ENCODE data around the gene ZNF211.

Gene ZNF211

GRCh38 chr19:57643734-57644133 is 10.8 kb downstream of the ZNF211 start:
- peaks cover 49 to 60% (median 54%) of the 10 kb centered on the region in 11 experiments for H3K36me3 ChIP-seq
- H3K27ac ChIP-seq, result no peak overlapping the region
- peaks cover 49 to 58% (median 53%) of the 10 kb centered on the region in 11 experiments for H3K9me3 ChIP-seq (replicated peaks in 1 of 11)

DNA sequence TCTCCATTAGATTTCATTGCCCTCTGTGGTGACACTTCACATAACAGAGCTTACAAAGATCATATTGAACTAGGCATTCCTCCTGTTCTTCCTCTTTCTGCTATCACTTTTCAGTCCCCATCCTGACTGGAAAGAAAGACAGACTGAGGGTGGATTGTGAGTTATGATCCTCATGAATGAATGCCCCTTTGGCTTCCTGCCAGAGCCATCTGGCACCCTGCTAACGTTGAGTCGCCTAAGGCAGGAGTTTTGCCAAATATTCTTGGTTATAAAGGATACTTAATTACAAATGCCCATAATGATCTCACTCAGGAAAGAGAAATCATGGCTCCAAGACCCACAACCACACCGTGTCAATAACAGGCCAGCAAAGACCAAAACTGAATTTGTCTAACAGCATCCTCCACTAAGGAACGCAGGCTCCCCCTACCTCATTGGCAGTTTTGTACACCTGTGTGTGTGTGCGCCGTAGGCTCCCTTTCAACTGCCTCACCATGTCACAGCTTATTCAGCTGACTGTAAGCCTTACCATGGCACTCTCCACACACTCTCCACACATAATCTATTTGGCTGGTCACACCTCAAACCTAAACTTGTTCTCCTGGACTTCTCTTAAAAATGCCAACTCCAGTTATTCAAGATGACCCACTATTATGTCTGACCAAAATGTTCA is 15.5 kb downstream of the ZNF211 start:
- Histone ChIP-seq H3K9ac (no peak overlapping the region), H3K4me2 (no peak overlapping the region), H3K27ac (no peak overlapping the region), H3K27me3 (no peaks in the 10 kb centered on the region), H3K36me3 (peaks cover 1 to 13% (median 6%) of the 10 kb centered on the region in 11 experiments; a peak in 20 of 22 replicates), H4K20me1 (no peaks in the 10 kb centered on the region), H3K9me3 (replicated peaks in 1 of 11) (peaks cover 32 to 56% (median 42%) of the 10 kb centered on the region in 11 experiments), H3K4me1 (peaks cover 8 to 21% (median 15%) of the 10 kb centered on the region in 10 experiments; a peak in 19 of 20 replicates), H3K4me3 (no peak overlapping the region)
- no peak for TF ChIP-seq Cebpa-rat (IDR thresholded peaks at IDR 0.05)

More at GRCh38 chr19:57643734-57644133, 10.8 kb downstream of the ZNF211 start:
- TF ChIP-seq Cebpa-rat (IDR thresholded peaks at IDR 0.05), result no peak
- no peak overlapping the region for H3K4me3 ChIP-seq
- H3K4me1 ChIP-seq, result no peaks in the 10 kb centered on the region
- no peaks in the 10 kb centered on the region for H3K27me3 ChIP-seq
- no peak overlapping the region for H3K9ac ChIP-seq
- no peak overlapping the region for H3K4me2 ChIP-seq
- H4K20me1 ChIP-seq, result no peaks in the 10 kb centered on the region

DNA sequence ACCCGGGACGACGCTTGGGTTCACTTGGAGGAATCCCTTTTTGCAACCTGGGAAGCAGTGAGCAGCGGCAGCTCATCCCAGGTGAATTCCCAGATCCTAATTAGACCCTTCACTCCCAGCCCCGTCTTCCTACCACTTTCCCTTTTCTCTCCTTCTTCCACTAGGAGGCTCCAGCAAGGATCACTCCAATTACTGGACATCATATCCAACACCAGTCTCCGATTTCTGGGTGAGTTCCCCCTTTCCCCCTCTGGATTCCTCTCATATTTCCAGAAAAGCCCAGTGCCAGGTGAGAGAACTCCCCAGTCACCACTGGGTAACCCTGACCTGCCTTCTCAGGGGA is 18.7 kb downstream of the ZNF211 start:
- peaks cover 39 to 78% (median 57%) of the 10 kb centered on the region in 11 experiments for H3K9me3 ChIP-seq (replicated peaks in 1 of 11)

DNA sequence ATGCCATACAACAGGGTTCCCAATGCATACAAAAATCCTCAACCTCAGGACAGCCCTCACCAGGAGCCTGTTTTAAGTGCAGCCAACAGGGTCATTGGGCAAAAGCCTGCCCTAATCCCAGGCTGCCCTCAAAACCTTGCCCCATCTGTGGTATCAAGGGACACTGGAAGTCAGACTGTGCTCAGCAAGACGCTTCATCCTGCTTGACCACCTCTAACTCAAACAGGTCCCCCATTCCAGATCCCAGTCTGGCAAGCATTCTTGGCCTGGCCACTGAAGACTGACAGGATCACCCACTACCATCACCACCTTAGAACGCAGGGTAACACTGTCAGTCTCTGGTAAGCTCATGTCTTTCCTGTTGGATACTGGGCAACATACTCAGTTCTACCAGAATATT is 20.7 kb downstream of the ZNF211 start:
- peaks cover 39 to 73% (median 57%) of the 10 kb centered on the region in 11 experiments for H3K9me3 ChIP-seq (replicated peaks in 1 of 11)
- H3K36me3 ChIP-seq, result 0 out of 22 replicates have a peak, but pooled peaks cover 0 to 4% (median 0%) of the 10 kb centered on the region in 11 experiments
- no peak overlapping the region for H3K4me2 ChIP-seq
- H3K9ac ChIP-seq, result no peak overlapping the region
- no peaks in the 10 kb centered on the region for H3K27me3 ChIP-seq
- no peak for TF ChIP-seq Cebpa-rat (IDR thresholded peaks at IDR 0.05)
- peaks cover 8 to 21% (median 15%) of the 10 kb centered on the region in 10 experiments; a peak in 19 of 20 replicates for H3K4me1 ChIP-seq
- no peak overlapping the region for H3K4me3 ChIP-seq
- H3K27ac ChIP-seq, result no peak overlapping the region
- no peaks in the 10 kb centered on the region for H4K20me1 ChIP-seq

More for the DNA sequence above, 18.7 kb downstream of the ZNF211 start:
- H3K9ac ChIP-seq, result no peak overlapping the region; a peak in 1 of 22 replicates
- TF ChIP-seq Cebpa-rat (IDR thresholded peaks at IDR 0.05), result no peak
- peak overlapping the region; percentile 44 to 81 (median 70); a peak in 21 of 22 replicates for H3K4me2 ChIP-seq
- no peaks in the 10 kb centered on the region for H3K27me3 ChIP-seq
- peaks cover 8 to 21% (median 15%) of the 10 kb centered on the region in 10 experiments; a peak in 19 of 20 replicates for H3K4me1 ChIP-seq
- H4K20me1 ChIP-seq, result no peaks in the 10 kb centered on the region
- H3K4me3 ChIP-seq, result peak overlapping the region in 7 of 10 experiments; percentile 1 to 36 (median 11); a peak in 5 of 20 replicates
- H3K36me3 ChIP-seq, result peaks cover 0 to 4% (median 0%) of the 10 kb centered on the region in 11 experiments; a peak in 1 of 22 replicates
- peak overlapping the region in 8 of 11 experiments; percentile 10 to 47 (median 34); a peak in 9 of 22 replicates for H3K27ac ChIP-seq

GRCh38 chr19:57655443-57655842 is 22.5 kb downstream of the ZNF211 start:
- H3K36me3 ChIP-seq, result 0 out of 22 replicates have a peak, but pooled peaks cover 0 to 4% (median 0%) of the 10 kb centered on the region in 11 experiments
- peaks cover 0 to 3% (median 0%) of the 10 kb centered on the region in 11 experiments; a peak in 2 of 22 replicates for H3K27me3 ChIP-seq
- H3K4me1 ChIP-seq, result peaks cover 8 to 21% (median 15%) of the 10 kb centered on the region in 10 experiments; a peak in 19 of 20 replicates
- H4K20me1 ChIP-seq, result no peaks in the 10 kb centered on the region
- no peak overlapping the region for H3K9ac ChIP-seq
- no peak for TF ChIP-seq Cebpa-rat (IDR thresholded peaks at IDR 0.05)
- peaks cover 34 to 57% (median 46%) of the 10 kb centered on the region in 11 experiments for H3K9me3 ChIP-seq (replicated peaks in 1 of 11)
- H3K4me2 ChIP-seq, result no peak overlapping the region
- H3K27ac ChIP-seq, result no peak overlapping the region
- no peak overlapping the region for H3K4me3 ChIP-seq

DNA sequence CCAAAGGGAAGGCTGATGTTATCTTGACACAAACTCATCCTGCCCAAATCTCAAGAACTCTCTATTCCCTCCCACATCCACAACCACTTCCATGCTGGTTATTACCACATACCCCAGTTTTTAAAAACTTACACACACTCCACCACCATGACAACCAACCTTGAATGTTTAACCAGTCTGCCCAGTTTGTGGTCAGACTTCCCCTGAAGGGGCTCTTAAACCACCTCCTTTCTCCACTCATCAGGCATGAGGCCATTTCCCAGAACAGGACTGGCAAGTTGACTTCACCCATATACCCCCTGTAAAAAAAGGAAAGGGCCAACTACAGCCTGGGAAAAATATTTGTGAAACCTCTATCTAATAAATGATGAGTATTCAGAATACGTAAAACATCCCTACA is 23.4 kb downstream of the ZNF211 start:
- H3K9me3 ChIP-seq (replicated peaks in 1 of 11), result peaks cover 33 to 48% (median 38%) of the 10 kb centered on the region in 11 experiments
- H4K20me1 ChIP-seq, result no peaks in the 10 kb centered on the region
- no peak overlapping the region for H3K4me3 ChIP-seq
- peaks cover 0 to 6% (median 0%) of the 10 kb centered on the region in 11 experiments; a peak in 2 of 22 replicates for H3K27me3 ChIP-seq
- H3K4me1 ChIP-seq, result peaks cover 3 to 12% (median 7%) of the 10 kb centered on the region in 10 experiments; a peak in 19 of 20 replicates
- H3K4me2 ChIP-seq, result no peak overlapping the region
- 0 out of 22 replicates have a peak, but pooled peaks cover 0 to 4% (median 0%) of the 10 kb centered on the region in 11 experiments for H3K36me3 ChIP-seq
- no peak for TF ChIP-seq Cebpa-rat (IDR thresholded peaks at IDR 0.05)
- no peak overlapping the region for H3K27ac ChIP-seq
- no peak overlapping the region for H3K9ac ChIP-seq

GRCh38 chr19:57664269-57665127 is 31.5 kb downstream of the ZNF211 start:
- Histone ChIP-seq H4K20me1 (peaks cover 0 to 6% (median 0%) of the 10 kb centered on the region in 11 experiments; a peak in 1 of 22 replicates), H3K27ac (peak overlapping the region in 1 of 11 experiments; percentile 30; a peak in 1 of 22 replicates), H3K9ac (peak overlapping the region; percentile 33 to 77 (median 64); a peak in 20 of 22 replicates), H3K4me3 (peak overlapping the region; percentile 49 to 73 (median 62)), H3K4me1 (peaks cover 4 to 15% (median 11%) of the 10 kb centered on the region in 10 experiments; a peak in 13 of 20 replicates), H3K9me3 (replicated peaks in 1 of 11) (no peaks in the 10 kb centered on the region), H3K36me3 (no peaks in the 10 kb centered on the region), H3K4me2 (peak overlapping the region; percentile 84 to 94 (median 90)), H3K27me3 (peaks cover 31 to 48% (median 40%) of the 10 kb centered on the region in 11 experiments)
- TF ChIP-seq Cebpa-rat (IDR thresholded peaks at IDR 0.05), result no peak

DNA sequence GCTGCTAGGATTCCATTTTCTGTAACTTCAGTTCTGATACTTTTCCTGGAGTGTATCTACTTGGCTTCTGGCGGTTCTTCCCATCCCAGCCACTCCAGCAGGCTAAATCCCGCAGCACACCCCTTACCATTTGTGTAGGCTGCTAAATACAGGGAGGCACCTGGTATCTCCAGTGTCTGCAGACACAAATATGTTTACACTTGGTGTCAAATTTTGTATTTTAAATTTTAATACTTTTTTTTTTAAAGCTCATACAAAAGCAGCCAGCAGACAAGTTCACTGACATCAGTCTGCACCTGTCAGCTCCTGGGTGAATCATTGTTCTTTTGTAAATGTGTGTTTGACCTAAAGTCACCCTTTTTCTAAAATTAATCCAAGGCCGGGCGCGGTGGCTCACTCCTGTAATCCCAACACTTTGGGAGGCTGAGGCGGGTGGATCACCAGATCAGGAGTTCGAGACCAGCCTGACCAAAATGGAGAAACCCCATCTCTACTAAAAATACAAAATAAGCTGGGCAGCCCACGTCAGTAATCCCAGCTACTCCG is 32.4 kb downstream of the ZNF211 start:
- H3K4me2 ChIP-seq, result peak overlapping the region in 1 of 11 experiments; percentile 88; a peak in 1 of 22 replicates
- H3K9ac ChIP-seq, result no peak overlapping the region
- peaks cover 4 to 15% (median 11%) of the 10 kb centered on the region in 10 experiments; a peak in 13 of 20 replicates for H3K4me1 ChIP-seq
- no peaks in the 10 kb centered on the region for H3K9me3 ChIP-seq (replicated peaks in 1 of 11)
- H4K20me1 ChIP-seq, result peaks cover 0 to 6% (median 0%) of the 10 kb centered on the region in 11 experiments; a peak in 1 of 22 replicates
- H3K27me3 ChIP-seq, result peaks cover 31 to 46% (median 40%) of the 10 kb centered on the region in 11 experiments
- no peak for TF ChIP-seq Cebpa-rat (IDR thresholded peaks at IDR 0.05)
- H3K27ac ChIP-seq, result no peak overlapping the region
- H3K36me3 ChIP-seq, result no peaks in the 10 kb centered on the region
- no peak overlapping the region for H3K4me3 ChIP-seq
